Esophagus squamous epithelium (tissue), 4 donors: ENCODE results near the gene SALL4.

Source experiments
- CTCF ChIP-seq, 6 experiments: fragments of 450-650 bp in 4 of 6; fragments of 200-600 bp in 2 of 6; sonication (generic) in 2 of 6; IDR thresholded peaks; one replicate each; pipeline ENCODE4 v1.5.1; 2016 to 2019; ENCODE audit warnings: antibody characterized with exemption in 6 of 6, mild to moderate bottlenecking in 4 of 6, moderate library complexity in 4 of 6
- POLR2A ChIP-seq, 4 donors: fragments of 450-650 bp; IDR thresholded peaks; one replicate each; pipeline ENCODE4 v1.6.1; 2017; ENCODE audit warnings: antibody characterized with exemption in 4 of 4, mild to moderate bottlenecking in 4 of 4, moderate library complexity in 3 of 4

- TF ChIP-seq CTCF (IDR thresholded peaks at IDR 0.05): no peak
- TF ChIP-seq POLR2A (IDR thresholded peaks at IDR 0.05): no peak
These were observed 5.5 kb upstream of the SALL4 start for GRCh38 chr20:51807720-51808250.
